NCI-H2029 (cell line): ENCODE measurements around the gene NXT1.

Experiments used
- DNase-seq: peaks from one replicate; lab custom pipeline; 2025; lab: John Stamatoyannopoulos, UW

NXT1 gene

GRCh38 chr20:23391707-23392310, 41.2 kb downstream of the NXT1 start:
- DNase-seq: no peak

- no peak for DNase-seq
Observed at GRCh38 chr20:23393996-23394775, 43.6 kb downstream of the NXT1 start.

DNA sequence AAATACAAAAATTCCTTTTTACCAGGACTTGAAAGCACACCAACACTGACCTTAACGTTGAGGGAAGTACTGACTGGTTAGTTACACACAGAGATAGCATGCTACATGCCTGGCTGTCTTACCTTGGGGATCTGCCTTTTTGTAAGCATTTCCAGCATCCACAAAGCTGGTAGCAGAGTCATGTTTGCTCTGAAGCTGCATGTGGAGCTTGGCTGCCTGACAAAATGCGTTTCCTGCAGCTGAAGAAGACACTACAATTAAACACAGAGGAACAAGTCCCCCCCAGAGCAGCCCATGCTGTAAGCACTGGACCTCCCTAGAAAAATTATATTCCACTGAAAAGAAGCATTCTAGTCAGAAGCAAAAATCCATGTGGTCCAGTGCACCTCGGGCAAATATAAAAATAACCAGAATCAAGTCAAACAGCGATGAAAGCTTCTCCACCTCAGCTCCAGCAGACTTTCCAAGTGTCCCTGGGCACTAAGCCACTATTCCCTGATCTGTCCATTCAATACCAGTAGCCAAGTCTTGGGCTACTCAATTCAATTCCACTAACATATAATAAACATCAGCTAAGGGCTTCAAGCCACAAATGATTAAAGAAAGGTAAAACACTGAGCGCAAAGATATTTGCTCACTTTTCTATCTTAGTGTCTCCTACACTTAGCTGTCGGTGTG, 46.5 kb downstream of the NXT1 start:
- DNase-seq: peak; percentile 49

GRCh38 chr20:23397961-23398360, 47.4 kb downstream of the NXT1 start:
- no peak for DNase-seq

GRCh38 chr20:23399568-23400241, 49.1 kb downstream of the NXT1 start:
- peak; percentile 36 for DNase-seq

DNA sequence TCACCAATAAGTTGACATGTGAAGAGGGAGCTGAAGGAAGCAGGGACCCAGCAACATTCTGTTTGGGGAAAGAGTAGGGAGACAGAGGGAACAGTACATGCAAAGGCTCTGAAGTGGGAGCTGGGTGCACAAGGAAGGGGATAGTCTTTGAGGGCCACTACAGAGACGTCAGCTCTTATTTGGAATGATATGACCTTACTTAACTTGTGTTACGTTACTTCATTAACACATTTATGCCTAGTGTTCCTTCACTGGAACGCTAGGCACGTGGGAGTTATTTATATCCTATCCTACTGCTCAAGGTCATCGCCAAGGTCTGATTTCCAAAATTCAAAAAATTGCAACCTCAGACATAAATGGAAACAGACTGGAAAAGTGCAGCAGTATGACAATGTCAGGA, 50.5 kb downstream of the NXT1 start:
- no peak for DNase-seq

DNA sequence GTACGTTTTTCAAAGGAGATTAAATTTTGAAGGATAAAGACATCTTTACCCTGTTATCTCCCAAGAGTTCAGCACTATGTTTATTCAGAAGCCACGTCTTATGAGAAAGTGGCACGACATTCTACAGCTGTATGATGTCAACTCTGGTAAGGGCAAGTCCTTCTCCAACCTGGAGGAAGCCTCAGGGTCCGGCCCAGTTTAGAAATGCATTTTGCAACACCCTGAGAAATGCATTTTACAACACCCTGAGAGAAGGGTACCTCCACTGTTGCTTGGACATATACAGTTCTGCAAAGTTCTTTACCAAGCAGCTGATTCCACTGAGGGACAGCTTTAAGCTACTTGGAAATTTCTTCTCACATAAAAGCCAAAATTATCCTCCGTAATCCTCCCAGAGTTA, 53.2 kb downstream of the NXT1 start:
- DNase-seq: no peak

DNA sequence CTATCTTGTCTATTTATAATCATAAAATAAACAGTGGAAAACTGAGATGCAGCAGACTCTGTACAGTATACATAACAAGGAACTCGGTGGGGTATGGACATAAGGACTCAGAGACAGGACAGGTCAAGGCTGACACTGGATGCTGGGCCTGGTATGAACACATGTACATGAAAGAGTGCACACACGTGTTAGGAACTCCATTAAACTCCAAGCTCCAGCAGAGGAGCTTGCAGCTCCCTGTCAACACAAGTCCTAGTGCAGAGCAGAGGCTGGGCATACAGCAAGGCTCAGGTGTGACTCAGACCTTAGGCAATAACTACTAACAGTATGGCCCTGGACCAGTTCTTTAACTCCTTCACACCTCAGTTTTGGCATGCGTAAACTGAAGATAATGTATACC, 53.6 kb downstream of the NXT1 start:
- no peak for DNase-seq
